Measurements from ENCODE around the gene PDE10A.

DNA sequence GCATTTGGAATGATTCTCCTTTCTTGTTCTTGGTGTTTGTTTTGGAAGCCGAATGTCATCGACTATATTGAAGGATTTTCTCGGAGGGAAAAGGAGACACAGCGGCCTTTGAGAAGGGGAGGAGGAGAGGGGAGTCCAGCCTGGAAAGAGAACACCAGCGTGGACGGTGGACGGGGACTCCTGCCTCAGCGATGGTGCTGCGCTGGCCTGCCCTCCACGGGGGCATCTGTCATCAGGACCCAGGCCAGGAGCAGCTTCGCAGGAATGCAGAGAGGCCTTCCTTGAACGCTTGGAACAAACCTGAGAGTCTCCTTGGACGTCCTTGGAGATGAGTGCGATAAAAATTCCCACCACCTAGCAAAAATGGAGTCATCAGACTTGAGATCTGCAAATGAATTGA, 345.3 kb downstream of the PDE10A start:
- TF ChIP-seq, protein P1, sequence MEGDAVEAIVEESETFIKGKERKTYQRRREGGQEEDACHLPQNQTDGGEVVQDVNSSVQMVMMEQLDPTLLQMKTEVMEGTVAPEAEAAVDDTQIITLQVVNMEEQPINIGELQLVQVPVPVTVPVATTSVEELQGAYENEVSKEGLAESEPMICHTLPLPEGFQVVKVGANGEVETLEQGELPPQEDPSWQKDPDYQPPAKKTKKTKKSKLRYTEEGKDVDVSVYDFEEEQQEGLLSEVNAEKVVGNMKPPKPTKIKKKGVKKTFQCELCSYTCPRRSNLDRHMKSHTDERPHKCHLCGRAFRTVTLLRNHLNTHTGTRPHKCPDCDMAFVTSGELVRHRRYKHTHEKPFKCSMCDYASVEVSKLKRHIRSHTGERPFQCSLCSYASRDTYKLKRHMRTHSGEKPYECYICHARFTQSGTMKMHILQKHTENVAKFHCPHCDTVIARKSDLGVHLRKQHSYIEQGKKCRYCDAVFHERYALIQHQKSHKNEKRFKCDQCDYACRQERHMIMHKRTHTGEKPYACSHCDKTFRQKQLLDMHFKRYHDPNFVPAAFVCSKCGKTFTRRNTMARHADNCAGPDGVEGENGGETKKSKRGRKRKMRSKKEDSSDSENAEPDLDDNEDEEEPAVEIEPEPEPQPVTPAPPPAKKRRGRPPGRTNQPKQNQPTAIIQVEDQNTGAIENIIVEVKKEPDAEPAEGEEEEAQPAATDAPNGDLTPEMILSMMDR (IDR thresholded peaks at IDR 0.05; ENCODE audit: low read length) = no peak
- no peak for TF ChIP-seq EZH2 (IDR thresholded peaks at IDR 0.05; ENCODE audit: borderline replicate concordance, low read length)

Data from OCI-LY1 (cell line).